Calu3 (cell line): ENCODE measurements around the gene ADD2. TPM values are rescaled to one million over a fixed set of nuclear protein-coding genes. Genes with fewer than 3 reads are reported as not detected.

ENCODE experiments used
- BruUV-seq: library from RNA; stranded (reverse); fragments of 400-500 nt; replicated peaks from 2 replicates; lab custom pipeline; 2021; lab: Mats Ljungman, UMichigan
- CTCF ChIA-PET: fragments of 300-600 bp; sonication (Branson Sonifier 250); formaldehyde crosslinking; loops from one replicate; lab custom pipeline; 2022; ENCODE audit warnings: antibody characterized with exemption; lab: Charles Lee
- DNase-seq: peaks from one replicate; pipeline ENCODE4 v3.0.0; 2022
- H3K27ac Mint-ChIP-seq: one replicate; pipeline ENCODE4 v1.8.0; 2022; ENCODE audit warnings: mixed read lengths; ENCODE audit not compliant: unreplicated experiment
- H3K27me3 Mint-ChIP-seq: one replicate; pipeline ENCODE4 v1.8.0; 2022; ENCODE audit warnings: mixed read lengths; ENCODE audit not compliant: unreplicated experiment
- H3K36me3 Mint-ChIP-seq: one replicate; pipeline ENCODE4 v1.8.0; 2022; ENCODE audit warnings: mild to moderate bottlenecking, moderate library complexity, mixed read lengths; ENCODE audit not compliant: insufficient read depth, unreplicated experiment
- H3K4me1 Mint-ChIP-seq: one replicate; pipeline ENCODE4 v1.8.0; 2022; ENCODE audit warnings: mild to moderate bottlenecking, low read depth, mixed read lengths; ENCODE audit not compliant: unreplicated experiment
- H3K4me3 Mint-ChIP-seq: one replicate; pipeline ENCODE4 v1.8.0; 2022; ENCODE audit warnings: mild to moderate bottlenecking, low read depth, moderate library complexity, mixed read lengths; ENCODE audit not compliant: unreplicated experiment
- H3K9me3 Mint-ChIP-seq: one replicate; pipeline ENCODE4 v1.8.0; 2022; ENCODE audit warnings: low read depth, mixed read lengths; ENCODE audit not compliant: unreplicated experiment
- intact Hi-C: fragments of 100-400 bp; cut with micrococcal nuclease; formaldehyde crosslinking; loops from one replicate; pipeline ENCODE4 v1.10.0; 2022; ENCODE audit not compliant: unreplicated experiment
- total RNA-seq: library from RNA; stranded (reverse); gene quantifications from 2 replicates; pipeline ENCODE4 v1.2.3, GENCODE V29; 2022
- TF ChIP-seq, protein P1 (sequence below): fragments of 200-600 bp; IDR thresholded peaks from one replicate; pipeline ENCODE4 v1.8.0; 2022; ENCODE audit warnings: antibody characterized with exemption; ENCODE audit not compliant: unreplicated experiment

Gene ADD2
- total RNA-seq, 1 experiment from 2014 or later: 0.14 TPM

DNA sequence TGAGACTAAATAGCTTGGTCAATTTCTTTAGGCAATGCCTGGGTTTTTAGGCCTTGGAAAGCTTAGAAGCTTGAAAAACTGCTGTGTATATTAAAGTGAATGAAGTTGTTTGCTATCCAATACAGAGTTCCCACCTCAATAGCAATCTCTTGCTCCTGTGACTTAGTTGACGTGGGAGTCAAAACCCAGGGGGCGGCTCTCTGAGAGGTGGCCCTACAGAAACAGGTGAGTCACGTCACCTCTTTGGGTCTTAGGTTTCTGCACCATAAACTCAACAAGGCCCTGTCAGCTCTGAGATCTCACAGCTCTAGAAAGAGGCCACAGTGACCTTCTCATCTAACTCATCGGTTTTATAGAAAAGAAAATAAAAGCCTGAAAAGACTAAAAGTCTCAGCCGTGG lies 79.6 kb downstream of the ADD2 start:
- Mint-ChIP-seq H3K9me3 (no peaks in the 10 kb centered on the region), H3K4me3 (no peak overlapping the region), H3K4me1 (peaks cover 9% of the 10 kb centered on the region), H3K27me3 (peaks cover 86% of the 10 kb centered on the region), H3K27ac (no peak overlapping the region), H3K36me3 (no peaks in the 10 kb centered on the region)
- TF ChIP-seq, protein P1, sequence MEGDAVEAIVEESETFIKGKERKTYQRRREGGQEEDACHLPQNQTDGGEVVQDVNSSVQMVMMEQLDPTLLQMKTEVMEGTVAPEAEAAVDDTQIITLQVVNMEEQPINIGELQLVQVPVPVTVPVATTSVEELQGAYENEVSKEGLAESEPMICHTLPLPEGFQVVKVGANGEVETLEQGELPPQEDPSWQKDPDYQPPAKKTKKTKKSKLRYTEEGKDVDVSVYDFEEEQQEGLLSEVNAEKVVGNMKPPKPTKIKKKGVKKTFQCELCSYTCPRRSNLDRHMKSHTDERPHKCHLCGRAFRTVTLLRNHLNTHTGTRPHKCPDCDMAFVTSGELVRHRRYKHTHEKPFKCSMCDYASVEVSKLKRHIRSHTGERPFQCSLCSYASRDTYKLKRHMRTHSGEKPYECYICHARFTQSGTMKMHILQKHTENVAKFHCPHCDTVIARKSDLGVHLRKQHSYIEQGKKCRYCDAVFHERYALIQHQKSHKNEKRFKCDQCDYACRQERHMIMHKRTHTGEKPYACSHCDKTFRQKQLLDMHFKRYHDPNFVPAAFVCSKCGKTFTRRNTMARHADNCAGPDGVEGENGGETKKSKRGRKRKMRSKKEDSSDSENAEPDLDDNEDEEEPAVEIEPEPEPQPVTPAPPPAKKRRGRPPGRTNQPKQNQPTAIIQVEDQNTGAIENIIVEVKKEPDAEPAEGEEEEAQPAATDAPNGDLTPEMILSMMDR: no peak
- no TSS peak for BruUV-seq
- intact Hi-C loops: no loop called here
- no peak for DNase-seq
- CTCF ChIA-PET: no interaction called here

DNA sequence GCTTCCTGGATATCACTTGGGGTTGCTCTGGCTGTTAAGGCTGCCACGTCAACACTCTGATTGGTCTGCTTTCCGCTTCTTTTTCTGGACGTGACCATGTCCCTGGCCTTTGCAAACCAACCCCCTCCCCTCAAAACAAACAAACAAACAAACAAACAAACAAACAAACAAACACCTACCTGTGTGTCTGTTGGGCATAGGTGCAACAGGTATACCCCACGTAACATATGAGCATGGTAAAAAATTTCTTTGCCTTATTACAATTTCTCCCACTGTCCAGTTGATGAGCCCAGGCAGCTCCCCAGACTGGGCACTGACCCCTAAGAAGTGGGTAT lies 80.6 kb downstream of the ADD2 start:
- Mint-ChIP-seq H3K4me3 (no peak overlapping the region), H3K9me3 (no peaks in the 10 kb centered on the region), H3K27ac (no peak overlapping the region), H3K36me3 (no peaks in the 10 kb centered on the region), H3K4me1 (peaks cover 9% of the 10 kb centered on the region), H3K27me3 (peaks cover 86% of the 10 kb centered on the region)
- CTCF ChIA-PET: interaction anchor here (0.7 kb wide), 1 partner anchor 11 kb away, joined by 3 read pairs; no protein-coding TSS in a partner anchor
- BruUV-seq: no TSS peak
- intact Hi-C loops: loop anchor here (2.0 kb wide), 1 partner anchor 97 kb away; no protein-coding TSS in a partner anchor
- DNase-seq: no peak
- TF ChIP-seq, protein P1: no peak

DNA sequence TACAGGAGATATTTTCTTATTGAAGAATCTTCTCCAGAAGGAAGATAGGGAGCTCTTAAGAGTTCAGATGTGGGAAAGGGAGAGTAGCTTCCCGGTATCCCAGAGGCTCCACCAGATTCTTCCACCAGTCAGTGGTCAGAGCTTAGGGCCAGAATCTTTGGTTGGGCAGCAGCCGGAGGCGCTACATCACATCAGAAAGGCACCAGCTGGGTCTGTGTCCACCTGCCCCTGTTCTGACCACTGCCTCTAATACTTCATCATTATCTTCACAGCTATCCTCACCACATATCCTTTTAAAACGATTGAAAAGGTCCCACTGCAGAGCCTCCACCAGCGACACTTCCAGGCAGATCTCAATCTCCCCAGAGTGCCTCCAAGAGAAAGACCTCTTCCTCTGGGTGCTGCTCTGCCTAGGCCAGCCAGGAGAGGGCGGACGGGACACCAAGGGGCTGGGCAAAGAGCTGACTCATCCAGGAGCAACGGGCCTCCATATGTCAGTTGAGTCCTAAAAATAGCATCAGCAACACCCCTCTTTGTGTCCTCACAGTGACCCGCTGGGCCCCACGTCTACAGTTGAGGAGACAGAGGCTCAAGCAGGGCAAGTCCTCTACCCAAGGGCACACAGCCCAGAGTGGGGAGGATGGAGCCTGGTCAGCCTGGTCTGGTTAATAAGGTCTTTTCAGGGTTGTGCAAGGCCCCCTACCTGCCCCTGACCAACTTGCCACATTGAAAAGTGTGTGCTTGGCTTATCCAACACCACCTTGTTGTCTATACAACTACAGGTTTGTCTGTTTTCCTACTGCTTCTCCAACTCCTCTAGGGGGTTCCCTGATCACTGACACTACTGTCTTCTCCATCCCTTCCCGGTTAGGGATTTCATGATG lies 81.2 kb downstream of the ADD2 start:
- TF ChIP-seq, protein P1: peak; percentile 27
- Mint-ChIP-seq H3K36me3 (no peaks in the 10 kb centered on the region), H3K4me3 (no peak overlapping the region), H3K4me1 (peaks cover 9% of the 10 kb centered on the region), H3K9me3 (no peaks in the 10 kb centered on the region), H3K27me3 (peaks cover 83% of the 10 kb centered on the region), H3K27ac (no peak overlapping the region)
- BruUV-seq: no TSS peak
- peak; percentile 68 for DNase-seq
- CTCF ChIA-PET: interaction anchor here (0.7 kb wide), 1 partner anchor 10 kb away, joined by 3 read pairs; no protein-coding TSS in a partner anchor
- intact Hi-C loops: loop anchor here (2.0 kb wide), 1 partner anchor 98 kb away; no protein-coding TSS in a partner anchor

DNA sequence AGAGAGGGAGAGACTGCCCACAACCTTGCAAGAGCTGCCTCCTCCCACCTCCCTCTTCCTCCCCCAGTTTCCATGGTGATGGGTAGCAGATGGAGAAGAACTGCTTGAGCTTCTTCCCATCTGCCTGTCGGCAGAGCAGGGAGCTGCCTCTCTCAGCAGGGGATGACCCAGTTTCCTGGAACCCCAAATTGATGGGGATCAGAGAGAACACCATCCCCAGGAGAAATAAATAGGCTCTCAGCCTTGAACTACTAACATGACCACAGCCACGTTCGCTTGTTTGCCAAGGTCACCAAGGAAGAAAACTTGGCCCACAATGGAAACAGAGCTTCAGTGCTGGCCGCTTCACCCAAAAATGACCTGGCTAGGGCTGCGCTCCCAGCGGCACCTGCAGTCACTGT lies 82.2 kb downstream of the ADD2 start:
- CTCF ChIA-PET: no interaction called here
- no peaks in the 10 kb centered on the region for H3K36me3 Mint-ChIP-seq
- no peak for DNase-seq
- H3K27ac Mint-ChIP-seq: no peak overlapping the region
- BruUV-seq: no TSS peak
- TF ChIP-seq, protein P1: no peak
- H3K4me3 Mint-ChIP-seq: no peak overlapping the region
- intact Hi-C loops: loop anchor here (2.0 kb wide), 1 partner anchor 99 kb away; no protein-coding TSS in a partner anchor
- peaks cover 9% of the 10 kb centered on the region for H3K4me1 Mint-ChIP-seq
- no peaks in the 10 kb centered on the region for H3K9me3 Mint-ChIP-seq
- peaks cover 86% of the 10 kb centered on the region for H3K27me3 Mint-ChIP-seq
